Kidney (tissue), 14 donors: ENCODE measurements around the gene TBC1D32. TPM values are rescaled to one million over a fixed set of nuclear protein-coding genes. Genes with fewer than 3 reads are reported as not detected.

Experiments
- DNase-seq, 5 donors: peaks; one replicate each; pipeline ENCODE4 v3.0.0-alpha.2; 2013 to 2020
- FAIRE-seq: peaks from 2 replicates; lab custom pipeline; 2012; peaks lifted over from hg19 to GRCh38; lab: Jason Lieb, UNC
- H3K27ac ChIP-seq, 2 donors: one replicate each; pipeline ENCODE4 v1.7.0; 2013; ENCODE audit warnings: low read depth in 2 of 2, low read length in 2 of 2, inconsistent platforms in 1 of 2
- H3K27me3 ChIP-seq: one replicate; pipeline ENCODE4 v1.7.1; 2013; ENCODE audit warnings: low read length, inconsistent platforms; ENCODE audit not compliant: control insufficient read depth, insufficient read depth
- H3K36me3 ChIP-seq, 3 donors: one replicate each; pipeline versions ENCODE4 v1.7.0 to v1.7.1; 2013; ENCODE audit warnings: low read length in 3 of 3, control low read depth in 1 of 3, inconsistent platforms in 1 of 3; ENCODE audit not compliant: insufficient read depth in 3 of 3, control insufficient read depth in 2 of 3
- H3K4me1 ChIP-seq, 3 donors: one replicate each; pipeline versions ENCODE4 v1.7.0 to v1.7.1; 2013; ENCODE audit warnings: low read length in 3 of 3, inconsistent platforms in 1 of 3, low read depth in 1 of 3; ENCODE audit not compliant: control insufficient read depth in 2 of 3, insufficient read depth in 2 of 3
- H3K4me3 ChIP-seq, 3 donors: one replicate each; pipeline versions ENCODE4 v1.7.0 to v1.8.1; 2013; ENCODE audit warnings: low read length in 3 of 3, control low read depth in 1 of 3, inconsistent platforms in 1 of 3
- H3K9ac ChIP-seq, 3 donors: one replicate each; pipeline versions ENCODE4 v1.7.0 to v1.7.1; 2013; ENCODE audit warnings: low read length in 3 of 3, control low read depth in 1 of 3, inconsistent platforms in 1 of 3
- H3K9me3 ChIP-seq, 3 donors: one replicate each; pipeline versions ENCODE4 v1.7.0 to v1.7.1; 2013; ENCODE audit warnings: low read length in 3 of 3, control low read depth in 1 of 3, inconsistent platforms in 1 of 3; ENCODE audit not compliant: control insufficient read depth in 2 of 3, insufficient read depth in 1 of 3
- intact Hi-C: fragments of 100-400 bp; cut with DNase I; formaldehyde crosslinking; loops from one replicate; pipeline ENCODE4 v1.11.1; 2022
- polyA plus RNA-seq: library from polyadenylated mRNA; stranded (reverse); fragments of 350-450 nt; fragmentation: Illumina TruSeq; extraction: RNeasy Lipid Tissue Mini Kit (QIAGEN cat#74804); gene quantifications from one replicate; pipeline ENCODE4 v1.2.3, GENCODE V29; 2014; ENCODE audit warnings: low read depth, low replicate concordance; ENCODE audit not compliant: insufficient read depth
- total RNA-seq: library from RNA; stranded (reverse); fragmentation: NEBNext Ultra II Directional; extraction: Animal tissue kit (Norgen Biotek cat#: 25700); gene quantifications from one replicate; pipeline ENCODE4 v1.2.1, GENCODE V29; 2021
- TF ChIP-seq, protein P1 (sequence below): IDR thresholded peaks from 3 replicates; pipeline ENCODE4 v1.5.1; 2012; ENCODE audit warnings: mild to moderate bottlenecking, moderate library complexity, borderline replicate concordance; ENCODE audit not compliant: insufficient read depth; ENCODE audit errors: extremely low read depth
- donor health status: control.
- donor health status: control.
- donor health status: control.
- donor health status: control.
- donor health status: control.
- donor health status: DM: yes; HTN: yes; CAD: no.
- donor health status: Normal renal cell carcinoma (clear cell type).

The TBC1D32 gene
- total and polyA plus RNA-seq, 2 donors from 2014 or later: 1.9 to 12.4 TPM

GRCh38 chr6:121032268-121033006, 301.8 kb downstream of the TBC1D32 start:
- DNase-seq (no peak), FAIRE-seq (no peak)
- Histone ChIP-seq H3K4me1 (no peaks in the 10 kb centered on the region), H3K27ac (no peak overlapping the region), H3K36me3 (no peaks in the 10 kb centered on the region), H3K9ac (no peak overlapping the region), H3K4me3 (no peak overlapping the region), H3K27me3 (no peaks in the 10 kb centered on the region), H3K9me3 (no peaks in the 10 kb centered on the region)
- TF ChIP-seq, protein P1, sequence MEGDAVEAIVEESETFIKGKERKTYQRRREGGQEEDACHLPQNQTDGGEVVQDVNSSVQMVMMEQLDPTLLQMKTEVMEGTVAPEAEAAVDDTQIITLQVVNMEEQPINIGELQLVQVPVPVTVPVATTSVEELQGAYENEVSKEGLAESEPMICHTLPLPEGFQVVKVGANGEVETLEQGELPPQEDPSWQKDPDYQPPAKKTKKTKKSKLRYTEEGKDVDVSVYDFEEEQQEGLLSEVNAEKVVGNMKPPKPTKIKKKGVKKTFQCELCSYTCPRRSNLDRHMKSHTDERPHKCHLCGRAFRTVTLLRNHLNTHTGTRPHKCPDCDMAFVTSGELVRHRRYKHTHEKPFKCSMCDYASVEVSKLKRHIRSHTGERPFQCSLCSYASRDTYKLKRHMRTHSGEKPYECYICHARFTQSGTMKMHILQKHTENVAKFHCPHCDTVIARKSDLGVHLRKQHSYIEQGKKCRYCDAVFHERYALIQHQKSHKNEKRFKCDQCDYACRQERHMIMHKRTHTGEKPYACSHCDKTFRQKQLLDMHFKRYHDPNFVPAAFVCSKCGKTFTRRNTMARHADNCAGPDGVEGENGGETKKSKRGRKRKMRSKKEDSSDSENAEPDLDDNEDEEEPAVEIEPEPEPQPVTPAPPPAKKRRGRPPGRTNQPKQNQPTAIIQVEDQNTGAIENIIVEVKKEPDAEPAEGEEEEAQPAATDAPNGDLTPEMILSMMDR: no peak
- intact Hi-C loops: no loop called here

Other genes starting within 250 kb of the TBC1D32 start
- gene GJA1, start 101.2 kb upstream of the TBC1D32 start, total RNA-seq: 47.8 TPM
- 14.2 TPM for gene GJA1, start 101.2 kb upstream of the TBC1D32 start, polyA plus RNA-seq